GM21390 (cell line): ENCODE data around the gene KRT13.

Experiments used
- ATAC-seq: cut with Tn5 transposase; IDR thresholded peaks from one replicate; pipeline ENCODE4 v1.9.1; 2021; ENCODE audit not compliant: unreplicated experiment

Gene KRT13

GRCh38 chr17:41520821-41521521 is 15.6 kb upstream of the KRT13 start:
- ATAC-seq: no peak

DNA sequence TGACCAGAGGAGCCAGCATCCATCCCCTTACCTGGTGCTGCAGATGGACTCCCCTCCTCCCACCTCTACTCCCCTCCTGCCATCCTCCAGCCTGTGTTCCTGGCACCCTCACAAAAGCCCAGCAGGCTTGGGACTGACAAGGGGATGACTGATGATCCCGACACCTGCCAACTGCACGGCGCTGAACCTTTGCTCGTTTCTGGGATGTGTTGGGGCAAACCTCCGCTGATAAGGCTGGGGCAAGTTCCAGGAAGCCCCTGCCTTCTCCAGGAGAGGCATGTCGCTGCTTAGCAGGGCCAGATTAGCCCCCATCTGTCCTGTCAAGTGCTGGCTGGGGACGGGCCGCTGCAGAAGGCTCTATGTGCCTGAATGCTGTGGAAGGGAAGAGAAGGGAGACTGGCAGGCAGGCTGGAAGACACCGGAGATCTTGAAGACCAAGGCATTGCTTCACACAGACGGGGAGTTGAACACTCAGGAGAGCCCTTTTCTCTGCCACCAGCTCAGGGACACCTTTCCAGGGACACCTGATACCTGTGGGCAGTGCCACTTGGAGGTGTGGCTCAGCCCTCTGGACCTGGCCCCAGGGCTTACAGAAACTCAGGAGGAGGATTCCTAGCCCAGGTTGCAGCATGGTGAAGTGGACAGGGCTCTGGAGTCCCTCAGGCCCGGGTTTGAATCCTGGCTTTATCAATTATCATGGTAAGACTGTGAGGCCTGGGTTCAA is 14.3 kb upstream of the KRT13 start:
- ATAC-seq: no peak

DNA sequence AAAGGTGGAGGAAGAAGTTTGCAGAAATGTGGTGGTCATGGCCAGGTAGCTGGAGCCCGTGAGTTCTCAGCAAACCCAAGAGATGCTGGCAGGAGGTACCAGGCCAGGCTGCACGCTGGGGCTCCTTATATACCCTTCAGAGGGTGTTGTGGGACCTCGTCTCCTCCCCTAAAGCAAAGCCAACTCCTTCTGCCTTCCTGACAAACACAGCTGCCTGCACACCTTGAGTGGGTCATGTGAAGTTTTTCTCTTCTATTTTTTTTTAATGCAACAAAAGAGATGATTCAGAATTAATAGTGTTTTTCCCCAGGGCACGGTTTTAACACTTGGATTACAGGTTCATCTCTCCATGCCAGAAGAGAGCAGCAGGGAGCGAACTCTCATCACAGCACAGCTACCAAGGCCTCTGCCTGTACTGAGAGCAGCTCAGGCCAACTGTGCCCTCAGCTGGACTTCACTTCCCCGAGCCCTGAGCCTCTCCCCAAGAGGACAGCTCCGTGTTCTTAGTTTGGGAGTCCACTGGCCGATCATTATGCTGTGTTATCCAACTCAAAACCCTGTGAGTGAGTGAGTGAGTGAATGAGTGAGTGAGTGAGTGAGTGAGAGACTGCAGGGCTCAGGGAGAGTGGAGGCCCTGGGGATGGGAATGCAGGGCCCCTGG is 13.5 kb upstream of the KRT13 start, which contains the start of gene KRT15:
KRT15 (minus strand) TSS at position 102 of the 661 bp plus-strand sequence; CDS start at position 39, 63 bp downstream.
- ATAC-seq: no peak

GRCh38 chr17:41518031-41518430 is 12.6 kb upstream of the KRT13 start:
- ATAC-seq: no peak

DNA sequence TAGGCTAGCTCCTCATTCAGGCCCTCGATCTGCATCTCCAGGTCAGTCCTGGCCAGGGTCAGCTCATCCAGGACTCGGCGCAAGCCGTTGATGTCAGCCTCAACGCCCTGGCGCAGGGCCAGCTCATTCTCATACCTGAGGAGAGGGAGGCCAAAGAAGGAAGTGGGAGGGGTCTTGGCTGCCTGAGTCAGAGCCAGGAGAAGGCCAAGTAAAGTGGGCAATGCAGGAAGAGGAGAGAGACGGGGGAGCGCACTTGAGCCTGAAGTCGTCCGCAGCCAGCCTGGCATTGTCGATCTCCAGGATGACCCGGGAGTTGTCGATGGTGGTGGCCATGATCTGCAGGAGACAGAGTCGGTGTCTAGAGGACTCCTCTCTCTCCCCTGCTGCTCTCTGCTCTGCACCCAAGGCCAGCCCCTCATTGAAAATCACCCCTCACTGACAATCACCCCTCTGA is 11.4 kb upstream of the KRT13 start:
- no peak for ATAC-seq

DNA sequence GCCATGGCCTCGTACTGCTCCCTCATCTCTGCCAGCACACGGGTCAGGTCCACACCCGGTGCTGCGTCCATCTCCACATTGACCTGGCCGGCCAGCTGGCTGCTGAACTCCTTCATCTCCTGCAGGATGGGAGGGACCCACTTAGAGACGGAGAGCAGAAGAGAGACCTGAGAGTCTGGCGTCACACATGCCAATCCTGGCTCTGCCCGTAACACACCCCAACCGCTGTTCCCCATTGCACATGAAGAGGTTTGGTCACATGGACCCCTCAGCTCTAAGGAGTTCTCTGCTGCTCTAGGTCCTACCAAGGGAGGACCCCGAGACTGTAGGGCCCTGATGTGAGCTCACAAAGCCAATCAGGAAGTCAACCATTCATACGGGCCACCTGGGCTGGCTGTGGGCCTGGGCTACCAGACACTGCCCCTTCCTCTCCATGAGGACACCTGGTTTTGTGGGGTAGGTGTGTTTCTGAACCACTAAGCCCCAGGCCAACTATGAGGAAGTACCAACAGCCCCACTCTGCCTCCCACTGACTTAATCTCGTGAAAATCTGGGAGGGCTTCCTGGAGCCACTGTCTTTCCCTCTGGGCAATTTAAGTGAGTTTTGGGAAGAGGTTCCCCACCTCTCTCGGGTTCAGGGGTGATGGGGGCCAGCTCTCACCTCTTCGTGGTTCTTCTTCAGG is 10.9 kb upstream of the KRT13 start:
- no peak for ATAC-seq

DNA sequence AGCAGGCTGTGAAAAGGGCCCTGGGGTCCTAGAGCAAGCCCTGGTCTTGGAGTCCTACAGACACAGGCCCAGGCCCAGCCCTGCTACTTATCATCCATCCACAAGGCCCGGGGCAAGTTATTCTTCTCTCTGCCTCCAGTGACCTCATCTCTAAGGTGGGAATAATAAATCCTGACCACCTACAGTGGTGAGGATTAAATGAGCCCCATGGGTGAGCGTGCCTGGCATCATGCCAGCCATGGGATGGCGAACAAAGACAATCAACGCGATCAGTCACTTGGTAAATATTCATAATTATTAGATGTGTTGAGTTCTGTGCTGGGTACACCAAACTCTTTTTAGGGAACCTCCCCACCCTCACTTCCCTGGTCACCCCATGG is 7.7 kb upstream of the KRT13 start:
- ATAC-seq: no peak

DNA sequence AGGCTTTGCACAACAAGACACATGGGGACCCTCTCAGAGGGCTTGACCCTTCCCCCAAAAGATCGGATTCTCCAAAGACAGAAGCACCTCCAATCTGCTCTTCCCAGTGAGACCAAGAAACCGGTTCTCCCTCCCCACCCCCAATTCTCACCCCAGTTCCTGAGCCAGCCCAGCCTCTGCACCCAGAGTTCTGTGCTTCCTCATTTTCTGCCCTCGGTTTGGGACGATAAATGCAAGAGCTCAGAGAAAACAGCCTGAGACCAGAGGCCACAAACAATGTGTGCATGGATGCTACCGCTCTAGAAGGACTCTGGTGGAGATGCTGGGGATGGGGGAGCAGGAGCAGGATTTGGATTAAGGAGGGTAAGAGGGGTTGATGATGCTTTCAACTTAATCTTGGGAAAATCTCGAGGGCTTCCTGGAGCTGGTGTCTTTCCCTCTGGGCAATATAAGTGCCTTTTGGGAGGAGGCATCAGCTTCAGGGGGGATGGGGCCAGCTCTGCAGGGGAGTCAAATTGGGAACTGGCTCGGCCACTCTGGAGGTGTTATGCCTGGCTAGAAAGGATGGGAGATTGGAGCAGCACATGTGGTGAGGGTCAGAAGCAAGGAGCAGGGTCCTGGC is 7.2 kb upstream of the KRT13 start:
- ATAC-seq: no peak

DNA sequence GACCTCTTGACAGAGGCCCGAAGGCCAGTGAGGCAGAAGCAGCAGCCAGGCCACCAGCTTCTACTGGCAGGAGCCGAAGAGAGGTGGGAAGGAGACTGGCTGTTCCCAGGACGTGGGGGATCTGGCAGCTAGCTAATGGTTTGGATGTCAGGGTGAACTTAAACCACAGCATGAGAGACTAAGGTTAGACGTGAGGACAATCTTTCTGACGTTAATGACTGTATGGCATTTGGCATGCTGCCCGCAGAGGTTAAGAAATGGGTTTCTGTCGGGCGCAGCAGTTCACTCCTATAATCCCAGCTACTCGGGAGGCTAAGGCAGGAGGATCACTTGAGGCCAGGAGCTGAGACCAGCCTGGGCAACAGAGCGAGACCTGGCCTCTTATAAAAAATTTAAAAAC is 6.3 kb upstream of the KRT13 start:
- no peak for ATAC-seq

DNA sequence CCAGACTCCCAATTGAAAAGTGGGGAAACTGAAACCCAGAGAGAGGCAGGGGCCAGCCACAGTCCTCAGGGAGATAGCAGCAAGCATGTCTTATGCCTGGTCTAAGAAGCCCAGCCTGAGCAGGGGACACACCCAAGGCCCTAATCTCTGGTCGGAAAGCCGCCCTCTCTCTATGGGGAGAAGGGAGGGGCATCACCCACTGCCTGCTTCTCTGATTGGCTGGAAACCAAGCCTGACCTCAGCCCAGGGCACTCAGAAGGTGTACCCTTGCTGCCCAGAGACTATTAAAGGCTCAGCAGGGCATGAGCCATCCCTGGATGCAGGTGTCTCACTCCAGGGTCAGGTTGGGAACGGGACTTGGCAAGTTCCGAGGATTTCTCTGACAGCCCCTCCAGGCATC is 5.7 kb upstream of the KRT13 start:
- no peak for ATAC-seq

GRCh38 chr17:41510251-41511065 is 5.0 kb upstream of the KRT13 start:
- no peak for ATAC-seq

DNA sequence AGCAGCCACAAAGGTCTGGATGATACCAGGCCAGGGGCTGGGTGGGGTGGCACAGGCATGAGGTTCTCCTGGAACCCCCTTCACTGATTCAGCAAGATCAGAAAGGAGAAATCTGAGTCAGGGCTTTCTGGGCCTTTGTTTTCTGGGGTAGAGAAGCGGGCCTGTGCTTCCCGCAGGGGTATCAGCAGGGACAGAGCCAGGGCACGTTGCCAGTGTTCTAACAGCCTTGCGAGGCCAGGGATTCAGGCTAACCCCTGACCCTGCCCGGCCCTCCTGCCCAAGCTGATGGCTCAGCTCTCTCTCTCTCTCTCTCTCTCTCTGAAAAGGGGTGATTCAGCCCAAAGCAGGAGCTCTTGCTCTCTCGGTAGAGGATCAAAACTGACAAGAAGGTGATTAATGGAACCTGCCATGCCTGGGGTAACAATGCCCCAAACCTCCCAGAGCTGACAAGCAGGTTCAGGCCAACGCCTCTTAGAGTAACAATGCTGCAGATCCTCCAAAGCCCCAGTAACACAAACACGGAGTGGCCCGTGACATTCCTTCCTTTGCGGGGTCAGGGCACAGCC is 2.0 kb upstream of the KRT13 start:
- ATAC-seq: no peak

DNA sequence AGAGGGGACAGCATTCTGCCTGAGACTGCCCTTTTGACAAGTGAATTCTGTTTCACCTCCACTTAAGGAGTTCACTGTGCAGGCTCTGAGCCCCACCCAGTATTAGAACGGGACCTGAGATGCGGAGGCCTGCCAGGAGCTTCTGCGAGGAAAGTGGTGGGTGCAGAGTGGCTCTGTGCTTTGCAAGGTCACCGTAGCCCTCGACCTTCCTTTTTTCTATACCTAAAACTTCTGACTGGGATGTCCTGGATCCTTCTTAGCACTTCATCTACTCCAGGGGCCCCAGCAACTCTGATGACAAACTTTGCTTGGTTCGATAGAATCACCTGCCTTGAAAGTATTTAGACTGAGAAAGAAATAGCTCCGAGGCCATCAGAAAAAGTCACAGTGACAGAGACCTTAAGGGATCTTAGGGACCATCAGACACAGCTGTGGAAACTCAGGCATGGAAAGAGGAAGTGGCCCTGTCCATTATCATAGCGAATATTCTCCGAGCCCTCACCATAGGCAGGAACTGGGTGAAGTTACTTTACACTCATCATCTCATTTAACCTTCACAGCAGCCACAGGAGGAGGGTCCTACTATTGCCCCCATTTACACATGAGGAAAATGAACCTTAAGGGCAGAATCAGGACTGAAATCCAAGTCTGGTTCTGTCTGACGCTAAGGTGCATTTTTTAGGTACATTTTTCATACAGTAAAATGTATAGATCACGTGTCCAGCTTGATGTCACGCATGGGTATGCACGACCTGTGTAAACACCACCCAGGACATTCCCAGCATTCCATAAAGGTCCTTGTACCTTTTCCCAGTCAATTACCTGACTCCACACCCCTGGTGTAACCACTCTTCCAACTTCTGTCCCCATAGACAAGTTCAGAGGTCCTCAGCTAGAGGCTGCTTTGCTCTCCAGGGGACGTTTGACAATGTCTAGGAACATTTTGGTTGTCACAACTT is 676 bp upstream of the KRT13 start:
- no peak for ATAC-seq

- no peak for ATAC-seq
Measured at GRCh38 chr17:41504246-41504977, 1.0 kb downstream of the KRT13 start.

DNA sequence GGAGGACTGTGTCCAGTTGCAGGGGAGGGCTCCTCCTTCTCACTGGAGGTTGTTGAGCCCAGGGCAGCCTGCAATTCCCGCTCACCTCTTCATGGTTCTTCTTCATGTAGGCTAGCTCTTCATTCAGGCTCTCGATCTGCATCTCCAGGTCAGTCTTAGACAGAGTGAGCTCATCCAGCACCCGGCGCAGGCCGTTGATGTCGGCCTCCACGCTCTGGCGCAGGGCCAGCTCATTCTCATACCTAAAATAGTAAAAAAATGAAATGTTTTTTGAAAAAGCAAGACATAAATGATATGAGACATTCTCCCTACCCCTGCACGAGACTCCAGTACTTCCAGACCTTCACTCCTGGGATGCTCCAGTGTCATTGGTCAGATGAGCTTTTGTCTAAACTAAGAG is 2.2 kb downstream of the KRT13 start:
- no peak for ATAC-seq

DNA sequence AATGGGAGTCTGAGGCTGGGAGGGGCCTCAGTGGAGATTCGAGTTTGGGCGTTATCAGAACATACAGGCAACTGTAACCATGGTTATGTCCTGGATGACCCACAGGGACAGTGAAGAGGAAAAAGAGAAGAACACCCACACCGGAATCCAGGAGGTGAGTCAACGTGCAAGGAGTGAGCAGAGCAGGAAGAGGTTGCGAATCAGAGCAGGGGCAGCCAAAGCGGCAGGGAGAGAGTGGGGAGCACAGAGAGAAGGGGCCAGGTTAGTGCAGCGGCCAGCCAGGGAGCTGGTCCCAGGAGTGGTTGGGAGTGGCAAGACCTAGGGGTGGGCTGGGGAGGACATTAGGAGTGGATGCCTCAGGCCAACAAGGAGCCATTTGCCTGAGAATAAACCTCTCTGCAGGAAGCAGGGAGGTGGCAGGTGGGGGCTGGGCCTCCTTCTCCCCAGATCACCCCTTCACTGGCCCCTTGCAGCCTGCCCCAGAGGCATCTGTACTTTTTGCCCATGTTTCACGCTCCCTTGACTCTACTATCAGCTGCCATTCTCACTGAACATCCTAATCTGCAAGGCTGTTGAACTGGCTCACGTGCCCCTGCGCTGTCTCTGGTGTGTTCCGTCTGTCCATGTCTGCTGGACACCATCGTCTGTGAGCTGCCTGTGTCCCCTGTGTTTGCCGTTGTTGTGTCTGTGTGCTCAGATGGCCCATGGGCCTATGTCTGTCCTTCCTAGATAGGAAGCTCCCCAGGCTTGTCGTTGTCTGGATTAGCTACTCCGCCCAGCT is 5.1 kb downstream of the KRT13 start:
- ATAC-seq: no peak

GRCh38 chr17:41499714-41500113 is 5.7 kb downstream of the KRT13 start:
- ATAC-seq: no peak
